Progenitor cell of endocrine pancreas (in vitro differentiated cells): Measurements from ENCODE around the gene TECPR2. TPM values are rescaled to one million over a fixed set of nuclear protein-coding genes. Genes with fewer than 3 reads are reported as not detected.

Source experiments
- DNase-seq: peaks from one replicate; pipeline ENCODE4 v3.0.0; 2021; ENCODE audit warnings: low spot score; ENCODE audit not compliant: unreplicated experiment
- H3K27ac Mint-ChIP-seq: 2 replicates; pipeline ENCODE4 v1.8.0; 2021; ENCODE audit warnings: mild to moderate bottlenecking, moderate library complexity, mixed read lengths
- H3K27me3 Mint-ChIP-seq: 2 replicates; pipeline ENCODE4 v1.8.0; 2021; ENCODE audit warnings: mixed read lengths
- H3K36me3 Mint-ChIP-seq: 2 replicates; pipeline ENCODE4 v1.8.0; 2022; ENCODE audit warnings: mixed read lengths; ENCODE audit not compliant: insufficient read depth
- H3K4me1 Mint-ChIP-seq: 2 replicates; pipeline ENCODE4 v1.8.0; 2021; ENCODE audit warnings: low read depth, mixed read lengths
- H3K4me3 Mint-ChIP-seq: 2 replicates; pipeline ENCODE4 v1.8.0; 2021; ENCODE audit warnings: low read depth, mild to moderate bottlenecking, moderate library complexity, mixed read lengths
- H3K9me3 Mint-ChIP-seq: 2 replicates; pipeline ENCODE4 v1.8.0; 2021; ENCODE audit warnings: low read depth, mixed read lengths
- total RNA-seq: library from RNA; stranded (reverse); gene quantifications from 2 replicates; pipeline ENCODE4 v1.2.1, GENCODE V29; 2021
- TF ChIP-seq, protein P1 (sequence below): fragments of 200-600 bp; sonication (generic); IDR thresholded peaks from one replicate; pipeline ENCODE4 v1.5.0; 2021; ENCODE audit warnings: antibody characterized with exemption, mild to moderate bottlenecking; ENCODE audit not compliant: unreplicated experiment

Gene TECPR2
- total RNA-seq, 1 donor from 2014 or later, result 34.2 TPM

DNA sequence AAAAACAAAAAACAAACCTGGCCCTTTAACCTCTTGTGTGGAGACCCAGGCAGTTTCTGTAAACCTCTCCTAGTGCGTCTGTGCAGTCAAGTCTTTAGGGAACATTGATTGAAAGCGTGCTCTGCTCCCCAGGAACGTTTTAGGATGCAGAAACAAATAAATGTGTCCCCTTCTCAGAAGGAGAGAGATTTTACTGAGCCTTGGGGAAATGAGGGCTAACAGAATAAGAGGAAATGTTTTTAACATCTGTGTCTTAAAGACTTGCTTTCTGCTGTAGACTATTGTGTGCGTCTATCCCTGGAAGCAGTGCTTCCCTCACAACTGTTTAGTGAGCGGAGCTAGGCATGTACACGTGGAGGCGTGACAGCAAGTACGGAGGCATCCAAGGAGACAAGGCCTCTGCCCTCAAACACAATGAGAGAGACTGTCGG is 54.3 kb downstream of the TECPR2 start:
- Mint-ChIP-seq H3K27ac (no peak overlapping the region), H3K4me3 (no peak overlapping the region), H3K36me3 (peaks cover 7% of the 10 kb centered on the region)

GRCh38 chr14:102417646-102418045 is 54.9 kb downstream of the TECPR2 start:
- Mint-ChIP-seq H3K9me3 (no peaks in the 10 kb centered on the region), H3K27me3 (no peaks in the 10 kb centered on the region), H3K36me3 (peaks cover 5% of the 10 kb centered on the region), H3K4me3 (no peak overlapping the region), H3K4me1 (no peaks in the 10 kb centered on the region), H3K27ac (no peak overlapping the region)
- DNase-seq, result no peak
- TF ChIP-seq, protein P1, sequence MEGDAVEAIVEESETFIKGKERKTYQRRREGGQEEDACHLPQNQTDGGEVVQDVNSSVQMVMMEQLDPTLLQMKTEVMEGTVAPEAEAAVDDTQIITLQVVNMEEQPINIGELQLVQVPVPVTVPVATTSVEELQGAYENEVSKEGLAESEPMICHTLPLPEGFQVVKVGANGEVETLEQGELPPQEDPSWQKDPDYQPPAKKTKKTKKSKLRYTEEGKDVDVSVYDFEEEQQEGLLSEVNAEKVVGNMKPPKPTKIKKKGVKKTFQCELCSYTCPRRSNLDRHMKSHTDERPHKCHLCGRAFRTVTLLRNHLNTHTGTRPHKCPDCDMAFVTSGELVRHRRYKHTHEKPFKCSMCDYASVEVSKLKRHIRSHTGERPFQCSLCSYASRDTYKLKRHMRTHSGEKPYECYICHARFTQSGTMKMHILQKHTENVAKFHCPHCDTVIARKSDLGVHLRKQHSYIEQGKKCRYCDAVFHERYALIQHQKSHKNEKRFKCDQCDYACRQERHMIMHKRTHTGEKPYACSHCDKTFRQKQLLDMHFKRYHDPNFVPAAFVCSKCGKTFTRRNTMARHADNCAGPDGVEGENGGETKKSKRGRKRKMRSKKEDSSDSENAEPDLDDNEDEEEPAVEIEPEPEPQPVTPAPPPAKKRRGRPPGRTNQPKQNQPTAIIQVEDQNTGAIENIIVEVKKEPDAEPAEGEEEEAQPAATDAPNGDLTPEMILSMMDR, result no peak

More for the DNA sequence above, 54.3 kb downstream of the TECPR2 start:
- TF ChIP-seq, protein P1, result no peak
- DNase-seq, result no peak
- no peaks in the 10 kb centered on the region for H3K9me3 Mint-ChIP-seq
- H3K27me3 Mint-ChIP-seq, result no peaks in the 10 kb centered on the region
- H3K4me1 Mint-ChIP-seq, result no peaks in the 10 kb centered on the region

DNA sequence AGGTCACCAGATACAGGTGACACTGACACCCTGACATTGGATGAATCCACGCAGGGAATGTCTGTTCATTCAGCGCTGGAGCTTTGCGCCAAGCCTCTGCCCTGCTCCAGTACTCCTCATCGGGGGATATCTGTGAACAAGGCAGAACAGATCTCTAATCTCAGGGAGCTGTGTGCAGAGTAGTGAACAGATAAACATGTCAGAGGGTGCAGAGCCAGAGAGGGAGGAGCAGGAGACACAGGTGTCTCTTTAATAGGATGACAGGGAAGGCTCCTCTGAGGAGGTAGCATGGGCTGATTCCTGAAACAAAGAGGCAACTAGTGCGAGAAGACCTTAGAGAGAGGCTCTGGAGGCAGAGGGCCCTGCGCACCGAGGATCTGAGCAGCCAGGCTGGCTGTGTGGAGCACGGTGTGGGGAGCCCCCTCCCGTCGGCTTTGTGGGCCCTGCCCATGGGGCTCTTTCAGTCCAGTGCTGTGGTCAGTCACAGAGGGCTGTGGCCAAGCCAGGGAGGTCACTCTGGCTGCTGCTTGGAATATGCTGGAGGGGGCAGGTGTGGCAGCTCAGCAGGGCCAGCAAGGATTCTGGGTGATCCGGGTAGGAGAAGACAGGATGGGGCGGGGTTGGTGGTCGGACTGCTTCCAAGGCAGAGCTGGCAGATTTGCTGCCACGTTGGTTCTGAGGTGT is 55.6 kb downstream of the TECPR2 start:
- DNase-seq, result no peak
- Mint-ChIP-seq H3K4me1 (no peaks in the 10 kb centered on the region), H3K27me3 (no peaks in the 10 kb centered on the region), H3K27ac (peak overlapping the region; percentile 2), H3K9me3 (no peaks in the 10 kb centered on the region), H3K36me3 (peaks cover 5% of the 10 kb centered on the region), H3K4me3 (no peak overlapping the region)
- TF ChIP-seq, protein P1, result no peak

- H3K27ac Mint-ChIP-seq, result no peak overlapping the region
- H3K4me3 Mint-ChIP-seq, result no peak overlapping the region
- no peaks in the 10 kb centered on the region for H3K4me1 Mint-ChIP-seq
- TF ChIP-seq, protein P1, result no peak
- H3K9me3 Mint-ChIP-seq, result no peaks in the 10 kb centered on the region
- H3K36me3 Mint-ChIP-seq, result peaks cover 5% of the 10 kb centered on the region
- DNase-seq, result no peak
- H3K27me3 Mint-ChIP-seq, result no peaks in the 10 kb centered on the region
Observed at GRCh38 chr14:102418853-102419240, 56.1 kb downstream of the TECPR2 start.

DNA sequence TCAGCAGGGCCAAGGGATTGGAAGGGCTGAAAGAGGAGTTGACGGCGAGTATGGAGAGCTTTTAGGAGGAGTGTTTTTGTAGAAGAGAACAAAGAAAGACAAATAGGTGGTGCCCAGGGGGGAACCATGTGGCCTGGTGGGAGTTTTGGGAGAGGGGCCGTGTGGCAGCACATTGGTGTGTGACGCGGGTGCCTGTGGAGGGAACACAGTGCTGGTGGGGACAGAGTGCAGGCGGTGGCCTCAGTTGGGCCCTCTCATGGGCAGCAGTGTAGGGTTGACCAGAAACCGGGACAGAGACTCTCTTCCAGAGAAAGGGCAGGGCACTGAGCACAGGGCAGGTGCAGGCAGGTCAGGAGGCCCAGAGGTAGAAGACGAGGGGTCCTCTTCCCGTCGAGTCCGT is 56.5 kb downstream of the TECPR2 start:
- Mint-ChIP-seq H3K9me3 (no peaks in the 10 kb centered on the region), H3K4me3 (no peak overlapping the region)

More for the DNA sequence above, 56.5 kb downstream of the TECPR2 start:
- peaks cover 5% of the 10 kb centered on the region for H3K36me3 Mint-ChIP-seq
- H3K4me1 Mint-ChIP-seq, result no peaks in the 10 kb centered on the region
- no peak for DNase-seq
- TF ChIP-seq, protein P1, result no peak
- H3K27me3 Mint-ChIP-seq, result no peaks in the 10 kb centered on the region
- H3K27ac Mint-ChIP-seq, result no peak overlapping the region
